NCI-H748 (cell line): ENCODE data around the gene GPC5.
A peak's percentile ranks its signal among the peaks of the same experiment; 100 is the strongest.
"Not testable (repeated sequence)": the region's sequence is repeated elsewhere in the genome, so short reads cannot be mapped to it uniquely, and the experiment has no call there.

Source experiments
- DNase-seq: peaks from one replicate; lab custom pipeline; 2025; ENCODE audit not compliant: unreplicated experiment; lab: John Stamatoyannopoulos, UW

The GPC5 gene

DNA sequence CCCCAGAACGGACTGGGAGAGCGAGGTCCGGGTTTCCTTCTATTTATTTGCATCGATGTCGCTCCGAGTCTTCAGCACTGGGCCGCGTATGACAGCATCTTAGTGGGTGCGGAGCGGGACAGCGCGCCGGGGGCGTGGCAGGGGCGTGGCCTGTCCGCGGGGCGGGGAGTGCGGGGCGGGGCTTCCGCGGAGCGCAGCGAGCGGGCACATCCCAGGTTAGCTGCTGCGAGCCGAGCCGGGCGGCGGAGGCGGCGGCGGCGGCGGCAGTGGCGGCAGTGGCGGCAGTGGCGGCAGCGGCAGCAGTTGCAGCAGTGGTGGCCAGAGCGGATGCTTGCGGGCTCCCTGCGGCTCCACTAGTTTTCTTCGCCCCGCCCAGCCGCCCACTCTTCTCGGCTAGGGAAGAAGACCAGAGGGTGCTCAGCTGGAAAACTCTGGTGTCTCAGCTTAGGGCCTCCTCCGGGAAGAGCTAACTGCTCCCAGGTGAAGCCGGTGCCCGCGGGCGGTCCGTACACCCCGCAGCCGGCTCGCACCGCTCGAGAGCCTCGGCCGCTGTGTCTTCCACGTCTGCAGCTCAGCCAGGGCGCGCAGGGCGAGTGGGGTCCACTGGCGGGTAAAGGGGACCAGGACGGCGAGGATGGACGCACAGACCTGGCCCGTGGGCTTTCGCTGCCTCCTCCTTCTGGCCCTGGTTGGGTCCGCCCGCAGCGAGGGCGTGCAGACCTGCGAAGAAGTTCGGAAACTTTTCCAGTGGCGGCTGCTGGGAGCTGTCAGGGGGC lies at the start of gene GPC5:
Gene GPC5, plus strand, starts transcription at position 209 of the 776 bp plus-strand sequence.
- DNase-seq = peak; percentile 75

DNA sequence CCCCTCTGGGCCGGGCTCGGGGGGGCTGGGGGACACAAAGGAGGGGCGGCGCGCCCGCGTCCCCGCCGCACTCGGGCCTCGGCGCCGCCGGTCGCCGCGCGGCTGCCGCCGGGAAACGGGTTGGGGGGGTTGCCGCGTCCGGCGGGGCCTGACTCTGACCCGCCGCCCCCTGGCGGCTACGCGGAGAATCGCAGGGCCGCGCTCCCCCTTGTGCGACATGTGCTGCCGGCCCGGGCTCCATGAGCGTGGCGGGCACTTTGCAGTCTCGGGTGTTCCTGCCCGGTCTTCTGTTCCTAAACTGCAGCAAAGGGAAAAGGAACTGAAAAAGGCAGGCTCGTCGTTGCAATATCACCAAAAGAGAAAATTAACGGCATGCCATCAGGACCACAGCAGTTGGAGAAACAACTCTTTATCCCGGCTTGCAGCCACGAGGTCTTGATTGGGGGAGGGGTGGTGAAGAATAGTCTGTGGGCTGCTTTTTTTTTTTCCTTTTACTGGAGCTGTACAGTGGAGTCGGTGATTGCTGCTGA lies 49.5 kb upstream of the GPC5 start:
- DNase-seq = peak; percentile 91

DNA sequence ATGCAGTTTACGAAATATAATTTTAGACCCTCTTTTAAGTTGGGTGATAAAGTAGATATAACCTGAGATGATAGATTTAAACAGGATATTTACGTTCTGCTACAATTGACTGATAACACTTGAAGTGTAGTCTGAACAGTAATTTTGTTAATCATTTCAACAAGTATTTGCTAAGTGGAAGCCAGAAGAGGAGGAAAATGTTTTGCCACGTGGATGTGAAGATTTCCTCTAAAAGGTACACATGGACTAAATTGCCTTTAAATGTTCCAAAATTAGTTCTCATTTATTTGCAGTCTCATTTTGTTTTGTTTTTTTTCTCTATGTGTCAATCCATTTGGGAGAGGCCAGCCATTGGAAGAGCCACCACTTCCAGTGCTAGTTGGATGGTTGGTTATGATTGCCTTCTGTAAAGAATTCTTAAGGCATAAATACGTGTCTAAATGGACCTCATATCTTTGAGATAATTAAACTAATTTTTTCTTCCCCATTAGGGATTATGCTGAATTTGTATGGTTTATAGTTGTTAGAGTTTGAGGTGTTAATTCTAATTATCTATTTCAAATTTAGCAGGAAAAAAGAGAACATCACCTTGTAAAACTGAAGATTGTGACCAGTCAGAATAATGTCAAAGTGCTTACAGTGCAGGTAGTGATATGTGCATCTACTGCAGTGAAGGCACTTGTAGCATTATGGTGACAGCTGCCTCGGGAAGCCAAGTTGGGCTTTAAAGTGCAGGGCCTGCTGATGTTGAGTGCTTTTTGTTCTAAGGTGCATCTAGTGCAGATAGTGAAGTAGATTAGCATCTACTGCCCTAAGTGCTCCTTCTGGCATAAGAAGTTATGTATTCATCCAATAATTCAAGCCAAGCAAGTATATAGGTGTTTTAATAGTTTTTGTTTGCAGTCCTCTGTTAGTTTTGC lies 48.2 kb upstream of the GPC5 start:
- DNase-seq = no peak

DNA sequence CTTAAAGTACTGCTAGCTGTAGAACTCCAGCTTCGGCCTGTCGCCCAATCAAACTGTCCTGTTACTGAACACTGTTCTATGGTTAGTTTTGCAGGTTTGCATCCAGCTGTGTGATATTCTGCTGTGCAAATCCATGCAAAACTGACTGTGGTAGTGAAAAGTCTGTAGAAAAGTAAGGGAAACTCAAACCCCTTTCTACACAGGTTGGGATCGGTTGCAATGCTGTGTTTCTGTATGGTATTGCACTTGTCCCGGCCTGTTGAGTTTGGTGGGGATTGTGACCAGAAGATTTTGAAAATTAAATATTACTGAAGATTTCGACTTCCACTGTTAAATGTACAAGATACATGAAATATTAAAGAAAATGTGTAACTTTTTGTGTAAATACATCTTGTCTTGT lies 47.3 kb upstream of the GPC5 start:
- no peak for DNase-seq

DNA sequence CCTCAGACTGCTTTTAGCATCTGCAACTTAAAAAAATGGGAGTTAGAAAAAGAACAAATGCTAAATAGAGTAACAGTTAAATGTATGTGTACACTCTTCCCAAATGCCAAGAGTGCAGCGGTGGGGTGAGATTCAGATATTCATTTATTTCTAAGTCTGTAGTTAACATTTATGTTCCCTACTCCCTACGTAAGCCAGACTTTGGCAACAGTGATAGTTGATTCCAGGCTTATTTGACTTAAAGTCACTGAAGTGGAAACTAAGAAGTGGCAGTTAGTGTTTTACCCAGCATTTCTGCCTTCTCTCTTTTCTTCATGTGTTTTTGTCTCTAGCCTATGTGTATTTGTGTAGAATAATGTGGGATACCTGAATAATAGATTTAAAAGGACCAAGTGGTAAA lies 46.4 kb upstream of the GPC5 start:
- no peak for DNase-seq

DNA sequence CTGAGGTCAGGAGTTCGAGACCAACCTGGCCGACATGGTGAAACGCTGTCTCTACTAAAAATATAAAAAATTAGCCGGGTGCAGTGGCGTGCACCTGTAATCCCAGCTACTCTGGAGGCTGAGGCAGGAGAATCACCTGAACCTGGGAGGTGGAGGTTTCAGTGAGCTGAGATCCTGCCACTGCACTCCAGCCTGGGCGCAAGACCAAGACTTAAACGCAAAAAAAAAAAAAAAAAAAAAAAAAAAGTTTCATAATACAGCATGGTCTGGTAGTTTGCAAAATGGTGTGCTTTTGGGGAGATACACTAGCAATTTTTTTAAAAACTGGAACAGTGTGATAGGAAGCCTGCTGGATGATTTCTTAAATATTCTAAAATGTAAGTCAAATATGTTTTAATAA lies 45.5 kb upstream of the GPC5 start:
- DNase-seq = not testable (repeated sequence)

DNA sequence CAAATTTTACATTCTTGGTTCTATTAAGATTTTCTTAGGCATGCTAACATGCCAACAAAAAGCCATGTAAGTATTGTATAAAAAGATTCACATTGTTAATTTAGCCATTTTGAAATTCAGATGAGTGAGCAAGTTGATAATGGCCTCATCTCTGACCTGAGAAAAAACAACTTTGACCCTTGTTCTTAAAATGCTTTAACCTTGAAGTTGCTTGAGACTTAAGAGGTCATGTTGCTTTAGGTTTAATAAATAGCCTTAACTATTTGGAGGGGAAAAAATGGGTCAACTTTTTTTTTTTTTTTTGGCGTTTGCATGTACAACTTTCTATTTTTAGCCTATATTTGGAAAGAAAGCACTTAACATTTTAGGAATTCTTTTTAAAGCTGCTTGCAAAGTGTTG lies 44.9 kb upstream of the GPC5 start:
- DNase-seq = no peak

DNA sequence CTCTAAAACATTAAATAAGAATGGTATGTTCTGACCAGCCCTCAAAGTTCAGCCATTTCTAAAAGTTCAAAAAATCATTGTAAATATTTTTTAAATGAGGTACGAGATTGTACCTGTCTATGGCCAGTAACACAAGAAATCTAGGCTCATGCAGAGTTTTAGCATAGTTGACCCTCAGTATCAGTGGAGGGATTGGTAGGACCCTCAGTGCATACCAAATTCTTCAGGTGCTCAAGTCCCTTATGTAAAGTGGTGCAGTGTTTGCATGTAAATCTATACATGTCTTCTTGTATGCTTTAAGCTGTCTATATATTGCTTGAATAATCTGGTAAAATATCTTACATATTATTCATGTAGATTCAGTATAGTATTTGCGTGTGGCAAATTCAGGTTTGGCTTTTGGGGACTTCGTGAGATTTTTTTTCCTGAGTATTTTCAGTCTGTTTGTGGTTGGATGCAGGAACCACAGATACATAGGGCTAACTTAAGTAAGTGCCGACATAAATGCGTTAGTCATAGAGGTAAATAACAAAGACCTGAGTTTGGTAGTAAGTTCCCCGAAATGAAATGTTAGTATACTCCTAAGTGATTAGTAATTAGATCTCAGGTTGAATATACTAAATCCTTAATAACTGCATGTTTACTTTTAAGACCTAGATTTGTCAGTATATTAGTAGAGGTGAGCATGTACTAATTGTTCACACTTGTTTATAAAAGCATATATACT lies 43.2 kb upstream of the GPC5 start:
- DNase-seq = no peak

DNA sequence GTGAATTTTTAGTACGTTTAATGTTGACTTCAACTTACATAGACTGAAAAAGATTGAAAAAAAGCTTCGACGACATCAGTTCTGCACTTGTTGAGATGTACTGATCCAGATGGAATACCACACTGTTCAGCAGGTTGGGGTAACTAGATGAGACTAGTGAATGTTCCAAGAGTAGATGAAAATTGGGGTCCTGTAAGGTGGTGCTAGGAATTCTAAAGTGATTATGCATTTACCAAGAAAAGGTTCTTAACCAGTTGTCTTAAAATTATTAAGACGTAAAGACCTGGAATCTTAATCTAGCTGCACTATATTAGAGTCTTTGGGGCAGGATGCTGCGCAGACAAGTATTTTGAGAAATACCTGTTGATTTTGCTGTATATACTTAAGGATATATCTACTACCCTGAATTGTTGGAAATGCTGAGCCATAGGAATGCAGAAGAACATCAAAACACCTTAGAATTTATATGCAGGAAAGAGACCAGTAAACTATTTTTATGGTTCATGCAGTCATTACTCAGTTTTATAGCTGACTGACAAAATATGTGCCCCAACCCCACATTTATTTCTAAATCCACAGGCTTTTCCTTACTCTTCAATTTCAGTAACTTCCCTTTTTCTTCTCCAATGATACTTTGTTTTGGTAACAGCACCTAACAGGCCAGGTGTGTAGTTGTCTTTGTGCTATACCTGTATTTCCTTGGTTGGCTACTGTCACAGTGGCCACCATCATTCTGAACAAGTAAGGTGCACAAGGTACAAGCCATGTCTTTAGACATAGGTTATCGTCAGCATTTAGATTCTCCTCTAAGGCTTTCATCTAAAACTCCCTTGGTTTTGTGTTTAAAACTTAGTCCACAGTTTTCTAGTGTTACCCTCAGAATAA lies 42.4 kb upstream of the GPC5 start:
- DNase-seq = no peak

DNA sequence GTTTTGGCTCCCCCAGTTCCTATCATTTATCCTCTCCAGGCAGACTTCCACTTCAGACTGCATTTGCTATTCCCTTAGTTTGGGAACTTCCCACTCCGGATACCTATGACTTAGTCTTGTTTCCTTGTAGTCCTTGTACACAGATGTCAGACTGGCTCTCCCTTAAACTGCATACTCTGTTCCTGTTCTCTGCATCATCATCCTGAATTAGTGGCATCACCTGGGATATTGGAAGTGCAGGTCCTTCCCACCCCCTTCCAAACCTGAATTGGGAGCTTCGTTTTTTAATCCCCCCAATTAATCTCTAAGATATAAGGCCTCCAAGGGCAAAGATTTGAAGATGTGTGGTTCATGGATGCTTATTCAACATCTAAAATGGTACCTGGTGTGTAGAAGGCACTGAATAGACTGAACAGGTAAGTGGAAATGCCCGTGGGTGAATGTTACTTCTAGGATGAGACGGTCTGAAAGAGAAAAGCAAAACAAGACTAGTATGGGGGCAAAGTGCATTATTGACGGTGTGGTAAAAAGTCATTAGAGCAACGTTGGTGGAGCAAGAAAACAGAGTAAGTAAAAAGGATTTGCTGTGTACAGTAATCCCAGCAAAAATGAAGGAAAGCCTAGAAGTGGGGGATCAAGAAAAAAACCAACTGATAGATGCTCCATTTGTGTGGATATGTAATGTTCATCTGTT lies 41.4 kb upstream of the GPC5 start:
- no peak for DNase-seq

DNA sequence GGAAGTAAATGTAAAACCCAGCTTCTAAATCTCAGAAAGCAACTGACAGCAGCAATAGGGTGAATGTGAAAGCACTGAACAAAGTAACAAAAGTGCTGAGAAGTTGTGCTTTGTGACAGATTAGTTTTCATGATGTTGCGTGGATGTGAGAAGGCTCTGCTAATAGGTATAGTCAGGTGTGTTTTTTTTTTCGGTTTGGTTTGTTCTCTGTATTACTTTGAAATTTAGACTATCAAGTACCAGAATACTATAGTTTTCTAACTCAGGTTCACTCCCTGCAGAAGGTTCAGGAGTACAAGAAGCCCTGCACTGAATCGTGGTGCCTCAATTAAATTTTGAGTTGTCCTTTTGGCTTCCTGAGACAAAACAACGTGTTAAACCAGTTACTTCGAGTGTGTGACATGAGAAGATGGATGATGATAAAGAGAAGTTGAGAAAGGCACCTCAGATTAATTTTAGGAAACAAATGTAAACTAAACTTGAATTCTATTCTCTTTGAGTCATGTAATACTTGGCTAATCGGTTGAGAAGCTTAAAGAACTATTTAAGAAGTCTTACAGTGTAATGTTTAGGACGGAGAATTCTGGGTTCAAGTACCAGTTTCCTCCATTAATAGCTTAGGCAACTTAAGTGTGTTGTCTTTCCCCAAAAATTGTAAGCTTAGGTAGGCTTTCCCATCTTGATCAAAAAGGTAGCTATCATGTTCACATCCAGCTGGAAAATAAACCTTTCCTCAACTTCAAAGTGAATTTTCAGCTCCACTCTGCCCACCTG lies 40.6 kb upstream of the GPC5 start:
- DNase-seq = no peak

DNA sequence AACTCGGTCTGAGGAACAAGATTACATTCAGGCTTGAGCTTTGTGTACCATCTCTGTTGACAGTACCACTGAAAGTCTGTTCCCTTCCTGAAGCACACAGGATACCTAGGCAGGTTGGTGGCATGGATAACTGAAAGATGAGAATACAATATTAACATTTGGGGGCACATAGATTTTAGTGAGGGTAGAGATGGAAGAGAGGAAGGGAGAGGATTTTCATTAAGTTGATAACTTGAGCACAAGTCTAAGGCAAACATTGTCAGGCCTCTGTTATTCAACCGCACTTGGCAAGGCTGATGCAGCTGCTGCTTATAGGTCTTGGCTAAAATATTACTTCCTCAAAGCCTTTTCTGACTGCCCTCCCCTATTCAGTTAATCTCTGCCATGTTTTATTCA lies 40.0 kb upstream of the GPC5 start:
- DNase-seq = no peak

DNA sequence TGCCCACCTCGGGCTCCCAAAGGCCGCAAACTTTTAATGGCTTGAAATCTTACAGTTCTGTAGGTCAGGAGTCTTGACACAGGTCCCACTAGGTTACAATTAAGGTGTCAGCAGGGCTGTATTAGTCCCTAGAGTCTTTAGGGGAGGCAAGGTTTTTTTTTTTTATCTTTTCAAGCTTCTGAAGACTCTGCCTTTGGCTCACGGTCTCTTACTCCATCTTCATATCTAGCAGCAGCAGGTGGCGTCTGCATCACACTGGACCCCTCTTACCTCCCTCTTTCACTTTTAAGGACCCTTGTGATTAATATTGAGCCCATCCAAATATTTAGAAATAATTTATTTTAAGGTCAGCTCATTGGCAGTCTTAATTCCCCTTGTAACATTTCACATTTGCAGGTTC lies 39.3 kb upstream of the GPC5 start:
- DNase-seq = no peak

DNA sequence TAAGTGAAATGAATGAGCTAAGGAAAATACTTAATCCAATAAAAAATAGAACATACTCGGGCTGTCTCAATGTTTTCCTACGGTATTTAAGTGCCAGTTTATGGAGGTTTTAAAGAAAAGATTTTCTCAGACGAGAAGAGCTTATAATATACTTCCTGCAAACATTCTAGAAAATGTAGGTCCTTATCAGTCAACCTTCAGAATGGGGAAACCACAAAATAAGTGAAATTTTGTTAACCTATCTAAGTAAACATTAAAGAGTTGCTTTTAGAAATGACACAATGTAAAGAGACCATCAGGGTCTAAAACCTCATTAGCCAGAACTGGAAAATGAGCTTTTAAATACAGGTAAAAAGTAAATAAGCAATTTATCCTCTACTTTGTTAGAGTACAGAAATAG lies 38.8 kb upstream of the GPC5 start:
- peak; percentile 22 for DNase-seq

DNA sequence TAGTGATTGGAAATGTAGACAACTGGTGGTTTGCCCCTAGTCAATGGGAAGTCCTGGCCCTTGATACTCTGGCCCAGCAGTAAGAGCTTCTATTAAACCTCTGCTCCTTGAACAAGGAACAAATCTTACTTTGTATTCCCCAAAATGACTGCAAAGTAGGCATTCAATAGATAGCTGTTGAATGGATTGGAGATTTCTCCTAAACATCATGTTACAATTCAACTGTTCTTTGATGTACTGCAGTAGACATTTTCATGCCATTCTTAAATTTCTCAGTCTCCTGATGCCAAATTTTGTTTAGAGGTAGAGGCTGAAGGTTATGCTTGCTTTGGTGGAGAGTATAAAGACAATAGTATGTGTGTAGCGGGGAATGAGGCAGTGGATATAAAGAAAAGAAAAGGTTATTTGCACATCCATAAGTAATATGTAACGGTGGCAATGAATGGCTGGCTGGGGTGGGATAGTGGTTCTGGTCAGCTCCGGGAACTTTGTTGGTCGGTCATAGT lies 38.1 kb upstream of the GPC5 start:
- no peak for DNase-seq

DNA sequence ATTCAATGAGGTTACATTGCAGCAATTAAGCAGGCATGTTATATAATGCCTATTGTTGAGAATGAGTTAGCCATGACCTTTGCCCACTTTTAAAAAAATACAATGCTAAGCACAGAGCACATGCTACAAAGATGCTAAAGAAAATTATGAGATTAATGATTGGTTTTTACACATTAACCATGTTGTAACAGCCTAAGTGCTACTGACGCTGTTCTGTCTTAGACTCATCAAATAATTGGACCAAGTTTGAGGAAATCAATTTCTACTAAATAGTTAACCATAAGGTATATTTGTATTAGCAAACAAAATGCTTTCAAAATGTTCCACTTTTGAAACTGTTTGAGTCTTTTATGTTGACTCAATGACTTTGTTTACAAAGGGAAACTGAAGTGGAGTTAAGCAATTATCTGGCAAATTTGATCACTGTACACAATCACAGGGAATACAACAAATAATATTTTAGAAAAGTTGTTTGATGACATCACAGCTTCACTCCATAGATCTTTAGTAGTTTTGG lies 36.6 kb upstream of the GPC5 start:
- peak; percentile 61 for DNase-seq

DNA sequence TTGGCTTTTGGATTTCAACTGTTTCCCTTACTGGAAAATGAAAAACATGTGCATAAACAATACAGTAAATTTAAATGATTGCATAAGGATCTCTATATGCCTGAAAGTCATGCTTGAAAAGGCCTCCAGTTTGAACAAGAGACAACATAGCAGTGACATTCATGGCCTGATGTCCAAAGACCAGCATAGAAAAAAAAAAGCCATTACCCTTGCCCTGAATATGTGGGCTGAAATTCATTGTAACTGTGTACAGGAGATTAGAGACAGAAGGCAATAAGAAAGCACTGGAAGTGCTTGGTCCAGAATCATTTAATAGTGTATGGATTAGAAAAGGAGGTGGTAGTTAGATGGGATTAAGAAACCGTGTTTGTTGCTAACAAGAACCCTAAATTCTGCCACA lies 35.5 kb upstream of the GPC5 start:
- no peak for DNase-seq

DNA sequence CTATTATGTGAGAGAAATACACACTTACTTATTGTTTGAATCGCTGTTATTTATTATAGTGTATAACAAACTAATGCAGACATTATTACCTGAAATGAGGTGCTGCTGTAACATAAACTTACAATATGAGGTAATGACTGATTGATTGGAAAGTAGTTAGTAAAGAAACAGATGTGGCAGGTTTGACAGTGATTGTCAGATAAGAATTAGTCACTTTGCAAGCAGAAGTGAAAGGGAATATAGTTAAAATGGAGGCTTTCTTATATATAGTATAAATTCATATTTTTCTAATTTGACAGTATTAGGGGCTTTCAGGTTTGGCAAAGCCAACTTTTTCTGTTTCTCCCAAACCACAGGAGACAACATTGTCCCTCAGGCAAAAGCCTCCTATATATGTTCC lies 30.3 kb upstream of the GPC5 start:
- DNase-seq = no peak
